ENCODE data around the gene IL1RAPL2. TPM values are rescaled to one million over a fixed set of nuclear protein-coding genes. Genes with fewer than 3 reads are reported as not detected.

IL1RAPL2 gene
- total and polyA plus RNA-seq, 2 of the 8 experiments (the other 6 are each of a cell fraction or from before 2014, with no cell fraction given) = 0.20 to 1.3 TPM

DNA sequence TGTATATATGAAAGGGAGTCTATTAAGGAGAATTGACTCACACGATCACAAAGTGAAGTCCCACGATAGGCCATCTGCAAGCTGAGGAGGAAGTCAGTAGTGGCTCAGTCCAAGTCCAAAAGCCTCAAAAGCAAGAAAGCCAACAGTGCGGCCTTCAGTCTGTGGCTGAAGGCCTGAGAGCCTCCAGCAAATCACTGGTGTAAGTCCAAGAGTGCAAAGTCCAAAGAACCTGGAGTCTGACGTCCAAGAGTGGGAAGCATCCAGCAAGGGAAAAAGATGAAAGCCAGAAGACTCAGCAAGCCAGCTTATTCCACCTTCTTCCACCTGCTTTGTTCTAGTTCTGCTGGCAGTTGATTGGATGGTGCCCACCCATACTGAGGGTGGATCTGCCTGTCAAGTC is 104.1 kb downstream of the IL1RAPL2 start:
- no peak for FAIRE-seq
- Histone ChIP-seq H4K5ac (ENCODE audit: insufficient read length, low read depth, low read length) (no peak overlapping the region), H4K8ac (ENCODE audit: extremely low read depth, insufficient read depth, low read length) (no peak overlapping the region), H3K4me1 (replicated peaks in 1 of 4; ENCODE audit: control insufficient read depth in 3 of 4, insufficient read depth in 4 of 4, low read length in 3 of 4) (no peaks in the 10 kb centered on the region), H2BK12ac (ENCODE audit: low read depth, low read length) (no peak overlapping the region), H3K23ac (ENCODE audit: insufficient read length) (no peak overlapping the region), H3K79me1 (ENCODE audit: low read depth, low read length) (no peaks in the 10 kb centered on the region), H2AK5ac (ENCODE audit: low read depth, low read length) (no peak overlapping the region), H4K91ac (replicated peaks; ENCODE audit: insufficient read length, low read length) (no peak overlapping the region), H3K79me2 (ENCODE audit: control insufficient read depth in 1 of 2, insufficient read depth in 2 of 2, low read length in 2 of 2) (no peaks in the 10 kb centered on the region), H3K27me3 (replicated peaks in 1 of 4; ENCODE audit: control insufficient read depth in 3 of 4, extremely low read depth in 1 of 4, insufficient read depth in 3 of 4, low read length in 3 of 4) (no peaks in the 10 kb centered on the region), H3K9ac (replicated peaks in 1 of 4; ENCODE audit: extremely low read depth in 1 of 4, low read depth in 3 of 4, low read length in 3 of 4) (no peak overlapping the region), H3K9me3 (ENCODE audit: insufficient read depth in 2 of 2, low read depth in 1 of 2, low read length in 1 of 2) (no peaks in the 10 kb centered on the region), H2BK5ac (ENCODE audit: low read depth, low read length) (no peak overlapping the region), H2BK15ac (ENCODE audit: low read length) (no peak overlapping the region), H3K56ac (replicated peaks; ENCODE audit: insufficient read length, low read depth, low read length) (no peak overlapping the region), H3K27ac (ENCODE audit: low read depth, low read length) (no peak overlapping the region), H3K14ac (ENCODE audit: insufficient read length) (no peak overlapping the region), H2AFZ (ENCODE audit: low read length) (no peak overlapping the region), H3K4me2 (ENCODE audit: insufficient read depth in 1 of 2, low read depth in 2 of 2, low read length in 2 of 2) (no peak overlapping the region), H4K20me1 (replicated peaks in 1 of 2; ENCODE audit: control insufficient read depth in 1 of 2, insufficient read depth in 2 of 2, low read length in 2 of 2) (no peaks in the 10 kb centered on the region), H3K18ac (ENCODE audit: extremely low read depth, low read length) (no peak overlapping the region), H2BK120ac (replicated peaks; ENCODE audit: low read depth, low read length) (no peak overlapping the region), H3K4me3 (ENCODE audit: extremely low read depth in 1 of 4, insufficient read depth in 2 of 4, low read depth in 3 of 4, low read length in 4 of 4) (no peak overlapping the region), H3K23me2 (ENCODE audit: low read depth, low read length) (no peaks in the 10 kb centered on the region), H2BK20ac (ENCODE audit: low read length) (no peak overlapping the region), H3K4ac (replicated peaks; ENCODE audit: insufficient read length, low read depth, low read length) (no peak overlapping the region), H3K36me3 (ENCODE audit: control insufficient read depth in 2 of 4, insufficient read depth in 4 of 4, low read length in 3 of 4) (no peaks in the 10 kb centered on the region)
- ChIA-PET POLR2A (ENCODE audit: partially characterized antibody) (no interaction called here), CTCF (ENCODE audit: partially characterized antibody) (interaction anchor here (2.0 kb wide), 1 partner anchor 27 kb away, joined by 5 read pairs; no protein-coding TSS in a partner anchor)
- no peak for TF ChIP-seq RNF2 (IDR thresholded peaks at IDR 0.05; ENCODE audit: borderline replicate concordance, low read depth, low read length, missing control alignments, poor library complexity, severe bottlenecking)
- no peak for TF ChIP-seq GABPA (IDR thresholded peaks at IDR 0.05; ENCODE audit: borderline replicate concordance, insufficient read depth, low read length)
- TF ChIP-seq SIX5 (IDR thresholded peaks at IDR 0.05; ENCODE audit: low read depth, low read length) = no peak
- TF ChIP-seq EZH2 (IDR thresholded peaks at IDR 0.05; ENCODE audit: low read depth, low read length, severe bottlenecking) = no peak
- no peak for TF ChIP-seq CHD1 (IDR thresholded peaks at IDR 0.05; ENCODE audit: low read depth, low read length)
- TF ChIP-seq SRF (IDR thresholded peaks at IDR 0.05; ENCODE audit: low read depth, low read length) = no peak
- TF ChIP-seq, protein P1, sequence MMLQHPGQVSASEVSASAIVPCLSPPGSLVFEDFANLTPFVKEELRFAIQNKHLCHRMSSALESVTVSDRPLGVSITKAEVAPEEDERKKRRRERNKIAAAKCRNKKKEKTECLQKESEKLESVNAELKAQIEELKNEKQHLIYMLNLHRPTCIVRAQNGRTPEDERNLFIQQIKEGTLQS (IDR thresholded peaks at IDR 0.05; ENCODE audit: insufficient read depth, low read depth, low read length) = no peak
- WGBS, 2 experiments (ENCODE audit: extremely low coverage in 1 of 2, insufficient coverage in 1 of 2, insufficient read length in 1 of 2, insufficient replicate concordance in 2 of 2, low coverage in 1 of 2, low lambda C conversion rate in 2 of 2, missing lambda C conversion rate in 1 of 2) = 93% methylated on average over 4 of the region's 4 CpGs; no CpG with 5 or more reads in 1 of the 2 experiments
- no peak for DNase-seq (ENCODE audit: low read depth in 1 of 2, low spot score in 2 of 2)

All from H1 (cell line).